ENCODE data around the gene EGR4. TPM values are rescaled to one million over a fixed set of nuclear protein-coding genes. Genes with fewer than 3 reads are reported as not detected.

EGR4 gene
- total and polyA plus RNA-seq, 2 of the 4 experiments (the other 2 are of a cell fraction): not detected

- DNase-seq (no peak), ATAC-seq (ENCODE audit: low read depth) (no peak)
- Histone ChIP-seq H3K79me1 (ENCODE audit: low read depth in 1 of 2, low read length in 2 of 2) (no peaks in the 10 kb centered on the region), H2BK120ac (ENCODE audit: low read depth, low read length) (no peak overlapping the region), H2AK5ac (ENCODE audit: low read depth, low read length) (no peak overlapping the region), H4K91ac (ENCODE audit: insufficient read depth, low read depth, low read length) (no peak overlapping the region), H2BK15ac (ENCODE audit: low read depth, low read length) (no peak overlapping the region), H3K9ac (ENCODE audit: low read depth, low read length) (no peak overlapping the region), H3K4me1 (ENCODE audit: control insufficient read depth, insufficient read depth, low read length) (no peaks in the 10 kb centered on the region), H3K56ac (ENCODE audit: extremely low read depth, insufficient read depth, low read length) (no peak overlapping the region), H2BK20ac (ENCODE audit: low read depth, low read length) (no peak overlapping the region), H2AFZ (replicated peaks; ENCODE audit: low read length, poor library complexity) (no peak overlapping the region), H4K8ac (ENCODE audit: low read depth in 2 of 2, low read length in 2 of 2) (no peak overlapping the region), H2AK9ac (replicated peaks; ENCODE audit: low read depth, low read length, poor library complexity) (no peak overlapping the region), H3K9me1 (ENCODE audit: insufficient read depth, low read length) (peaks cover under 1% of the 10 kb centered on the region; the same call in 1 of the 2 replicates), H3K23ac (ENCODE audit: low read depth, low read length) (no peak overlapping the region), H3K14ac (replicated peaks; ENCODE audit: low read depth, low read length) (no peak overlapping the region), H3K36me3 (ENCODE audit: control insufficient read depth, insufficient read depth, low read length) (peaks cover 5% of the 10 kb centered on the region; the same call in 1 of the 2 replicates), H3K4me2 (ENCODE audit: low read depth, low read length) (no peak overlapping the region), H3K18ac (ENCODE audit: low read depth, low read length) (no peak overlapping the region), H3K4me3 (ENCODE audit: insufficient read depth, low read depth, low read length) (no peak overlapping the region), H4K20me1 (ENCODE audit: insufficient read depth, low read length) (peaks cover 4% of the 10 kb centered on the region; the same call in 1 of the 2 replicates), H3K9me3 (ENCODE audit: control insufficient read depth, insufficient read depth, low read length) (peaks cover 2% of the 10 kb centered on the region; the same call in 1 of the 2 replicates), H3K27me3 (ENCODE audit: control insufficient read depth, insufficient read depth, low read length) (peaks cover 23% of the 10 kb centered on the region), H3K27ac (ENCODE audit: insufficient read depth, low read length) (no peak overlapping the region), H4K5ac (ENCODE audit: low read depth, low read length) (no peak overlapping the region), H2BK5ac (ENCODE audit: low read depth, low read length, poor library complexity, severe bottlenecking) (no peak overlapping the region), H3K4ac (ENCODE audit: low read depth, low read length) (no peak overlapping the region)
- POLR2A ChIA-PET (ENCODE audit: unreplicated experiment): no interaction called here
- in situ Hi-C loops (cut with MboI; ENCODE audit: low sequenced_read_pairs) (no loop called here), intact Hi-C loops (cut with micrococcal nuclease) (no loop called here), dilution Hi-C loops (cut with HindIII; ENCODE audit: low sequenced_read_pairs, unreplicated experiment) (no loop called here)
- CTCF ChIA-PET: no interaction called here
- BruUV-seq (replicated peaks): no TSS peak
- TF ChIP-seq RFX5 (IDR thresholded peaks at IDR 0.05; ENCODE audit: low read depth, low read length) (no peak), USF2 (IDR thresholded peaks at IDR 0.05; ENCODE audit: low read depth, low read length) (no peak), MAZ (IDR thresholded peaks at IDR 0.05; ENCODE audit: borderline replicate concordance, low read depth, low read length) (no peak), CHD1 (IDR thresholded peaks at IDR 0.05; ENCODE audit: low read depth, low read length) (no peak), FOS (IDR thresholded peaks at IDR 0.05; ENCODE audit: low read depth, low read length) (no peak)
- no CpG with 5 or more reads among the region's 1 CpG for WGBS, 2 experiments (ENCODE audit: extremely low coverage in 2 of 2, insufficient read length in 1 of 2)
Measured at GRCh38 chr2:73272270-73272669, 21.1 kb downstream of the EGR4 start.

All from IMR-90 (cell line).